DOHH2 (cell line): ENCODE data around the gene IL19.

Experiments
- EZH2phosphoT487 ChIP-seq: fragments of 200-600 bp; sonication (generic); IDR thresholded peaks from 2 replicates; pipeline ENCODE4 v1.6.1; 2017; ENCODE audit warnings: borderline replicate concordance, mild to moderate bottlenecking, antibody characterized with exemption, low read length, moderate library complexity, mixed read lengths
- TF ChIP-seq, protein P1 (sequence below): fragments of 200-600 bp; sonication (generic); IDR thresholded peaks from one replicate; pipeline ENCODE4 v1.5.1; 2014; ENCODE audit warnings: antibody characterized with exemption, mild to moderate bottlenecking, low read depth, low read length; ENCODE audit not compliant: poor library complexity, severe bottlenecking

DNA sequence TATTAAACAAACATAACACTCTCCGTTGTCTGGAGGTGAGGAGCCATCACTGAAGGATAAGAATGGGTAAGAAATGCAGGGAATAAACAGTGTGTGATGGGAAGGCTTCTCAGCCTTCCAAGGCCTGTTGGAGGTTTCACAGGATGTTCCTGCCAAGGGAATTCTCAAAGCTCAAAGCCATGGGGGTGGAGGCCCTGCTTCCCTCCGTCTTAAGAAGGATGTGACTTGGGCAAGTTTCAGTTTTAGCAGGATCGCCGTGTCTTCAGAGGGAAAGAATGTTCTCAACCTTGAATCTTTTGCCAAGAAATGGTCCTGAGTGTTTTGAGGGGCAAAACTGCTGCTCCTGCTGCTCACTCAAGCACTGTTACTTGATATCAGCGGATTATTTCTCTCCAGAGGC, 53.2 kb downstream of the IL19 start:
- TF ChIP-seq, protein P1, sequence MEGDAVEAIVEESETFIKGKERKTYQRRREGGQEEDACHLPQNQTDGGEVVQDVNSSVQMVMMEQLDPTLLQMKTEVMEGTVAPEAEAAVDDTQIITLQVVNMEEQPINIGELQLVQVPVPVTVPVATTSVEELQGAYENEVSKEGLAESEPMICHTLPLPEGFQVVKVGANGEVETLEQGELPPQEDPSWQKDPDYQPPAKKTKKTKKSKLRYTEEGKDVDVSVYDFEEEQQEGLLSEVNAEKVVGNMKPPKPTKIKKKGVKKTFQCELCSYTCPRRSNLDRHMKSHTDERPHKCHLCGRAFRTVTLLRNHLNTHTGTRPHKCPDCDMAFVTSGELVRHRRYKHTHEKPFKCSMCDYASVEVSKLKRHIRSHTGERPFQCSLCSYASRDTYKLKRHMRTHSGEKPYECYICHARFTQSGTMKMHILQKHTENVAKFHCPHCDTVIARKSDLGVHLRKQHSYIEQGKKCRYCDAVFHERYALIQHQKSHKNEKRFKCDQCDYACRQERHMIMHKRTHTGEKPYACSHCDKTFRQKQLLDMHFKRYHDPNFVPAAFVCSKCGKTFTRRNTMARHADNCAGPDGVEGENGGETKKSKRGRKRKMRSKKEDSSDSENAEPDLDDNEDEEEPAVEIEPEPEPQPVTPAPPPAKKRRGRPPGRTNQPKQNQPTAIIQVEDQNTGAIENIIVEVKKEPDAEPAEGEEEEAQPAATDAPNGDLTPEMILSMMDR = no peak
- no peak for TF ChIP-seq EZH2phosphoT487
